ENCODE measurements around the gene VIL1. TPM values are rescaled to one million over a fixed set of nuclear protein-coding genes. Genes with fewer than 3 reads are reported as not detected.

Gene VIL1
- total and polyA plus RNA-seq, 2 of the 13 experiments (the other 11 are each of a cell fraction or from before 2014, with no cell fraction given) = 287 to 301 TPM

- no peak; the same call in 1 of the 2 replicates for TF ChIP-seq STAT6 (CRISPR knock-in tag; IDR thresholded peaks at IDR 0.05; ENCODE audit: borderline replicate concordance)
- peak; percentile 71; the same call in 1 of the 2 replicates for TF ChIP-seq ZFX (CRISPR knock-in tag; IDR thresholded peaks at IDR 0.05; ENCODE audit: low read depth)
- peak; percentile 25; the same call in 1 of the 2 replicates for TF ChIP-seq JUN (CRISPR knock-in tag; IDR thresholded peaks at IDR 0.05)
- peak; percentile 25; the same call in 1 of the 2 replicates for TF ChIP-seq CHD4 (IDR thresholded peaks at IDR 0.05; ENCODE audit: borderline replicate concordance, low read length)
- TF ChIP-seq AGO2 (optimal IDR thresholded peaks at IDR 0.05; ENCODE audit: low read depth, low read length) = peak; percentile 87
- peak; percentile 55; the same call in 1 of the 2 replicates for TF ChIP-seq BRF2 (CRISPR knock-in tag; IDR thresholded peaks at IDR 0.05)
- TF ChIP-seq HMGXB3 (CRISPR knock-in tag; IDR thresholded peaks at IDR 0.05; ENCODE audit: borderline replicate concordance) = 0 out of 2 replicates have a peak, but pooled peaks have one; percentile 26
- TF ChIP-seq CCDC6 (CRISPR knock-in tag; IDR thresholded peaks at IDR 0.05) = peak; percentile 36; the same call in 1 of the 2 replicates
- no peak for TF ChIP-seq RFXAP (CRISPR knock-in tag; IDR thresholded peaks at IDR 0.05; ENCODE audit: borderline replicate concordance)
- TF ChIP-seq NCOA5 (CRISPR knock-in tag; IDR thresholded peaks at IDR 0.05) = 0 out of 2 replicates have a peak, but pooled peaks have one; percentile 15
- TF ChIP-seq ZNF512 (CRISPR knock-in tag; IDR thresholded peaks at IDR 0.05) = no peak; the same call in 1 of the 2 replicates
- no peak for TF ChIP-seq ZNF576 (CRISPR knock-in tag; IDR thresholded peaks at IDR 0.05)
- TF ChIP-seq ZMAT3 (CRISPR knock-in tag; conservative IDR thresholded peaks at IDR 0.05) = no peak; the same call in 1 of the 2 replicates
- peak; percentile 42; the same call in 1 of the 2 replicates for TF ChIP-seq RXRA (CRISPR knock-in tag; IDR thresholded peaks at IDR 0.05)
- no peak for TF ChIP-seq ASH2L (IDR thresholded peaks at IDR 0.05; ENCODE audit: insufficient read length, low read depth, low read length)
- TF ChIP-seq ZC3H4 (CRISPR knock-in tag; IDR thresholded peaks at IDR 0.05; ENCODE audit: borderline replicate concordance) = peak; percentile 56; the same call in 1 of the 2 replicates
- peak; percentile 86 for TF ChIP-seq ZNF136 (CRISPR knock-in tag; IDR thresholded peaks at IDR 0.05; ENCODE audit: low read depth)
- TF ChIP-seq AKAP8 (CRISPR knock-in tag; IDR thresholded peaks at IDR 0.05) = peak; percentile 91; the same call in 1 of the 2 replicates
Observed at GRCh38 chr2:218405746-218406208, 13.1 kb upstream of the VIL1 start (continued).

All from HepG2 (cell line).